GM19468 (cell line): ENCODE results near the gene EIF4G3.

ENCODE experiments used
- ATAC-seq: cut with Tn5 transposase; IDR thresholded peaks from one replicate; pipeline ENCODE4 v1.9.1; 2021; ENCODE audit warnings: mild to moderate bottlenecking, moderate library complexity, moderate number of reproducible peaks; ENCODE audit not compliant: unreplicated experiment; ENCODE audit errors: extremely low read depth

EIF4G3 gene

GRCh38 chr1:20850021-20850420 is 326.7 kb downstream of the EIF4G3 start:
- ATAC-seq, result no peak

- ATAC-seq, result no peak
Observed at GRCh38 chr1:20849100-20849499, 327.6 kb downstream of the EIF4G3 start.

- ATAC-seq, result no peak
Observed at GRCh38 chr1:20848162-20848561, 328.5 kb downstream of the EIF4G3 start.

- ATAC-seq, result no peak
Observed at GRCh38 chr1:20847611-20848080, 329.1 kb downstream of the EIF4G3 start.

- ATAC-seq, result no peak
Observed at GRCh38 chr1:20846461-20847374, 330.0 kb downstream of the EIF4G3 start.

- ATAC-seq, result no peak
Observed at GRCh38 chr1:20840731-20841130, 336.0 kb downstream of the EIF4G3 start.

GRCh38 chr1:20837554-20838192 is 339.0 kb downstream of the EIF4G3 start:
- no peak for ATAC-seq

GRCh38 chr1:20836230-20836629 is 340.5 kb downstream of the EIF4G3 start:
- ATAC-seq, result no peak

- no peak for ATAC-seq
Observed at GRCh38 chr1:20834780-20835179, 341.9 kb downstream of the EIF4G3 start.

- ATAC-seq, result no peak
Observed at GRCh38 chr1:20834192-20834591, 342.5 kb downstream of the EIF4G3 start.

GRCh38 chr1:20830378-20830777 is 346.3 kb downstream of the EIF4G3 start:
- ATAC-seq, result no peak

GRCh38 chr1:20829946-20830345 is 346.8 kb downstream of the EIF4G3 start:
- ATAC-seq, result no peak

- ATAC-seq, result no peak
Observed at GRCh38 chr1:20829531-20829930, 347.2 kb downstream of the EIF4G3 start.

GRCh38 chr1:20823845-20824244 is 352.9 kb downstream of the EIF4G3 start:
- no peak for ATAC-seq

GRCh38 chr1:20821466-20821865 is 355.2 kb downstream of the EIF4G3 start:
- ATAC-seq, result no peak

- no peak for ATAC-seq
Observed at GRCh38 chr1:20819818-20820217, 356.9 kb downstream of the EIF4G3 start.

GRCh38 chr1:20814534-20814871 is 362.2 kb downstream of the EIF4G3 start:
- ATAC-seq, result no peak

- no peak for ATAC-seq
Observed at GRCh38 chr1:20811916-20812315, 364.8 kb downstream of the EIF4G3 start.

- ATAC-seq, result no peak
Observed at GRCh38 chr1:20793236-20793635, 383.5 kb downstream of the EIF4G3 start.

GRCh38 chr1:20792196-20792595 is 384.5 kb downstream of the EIF4G3 start:
- ATAC-seq, result no peak

GRCh38 chr1:20790785-20791184 is 385.9 kb downstream of the EIF4G3 start:
- ATAC-seq, result no peak
